ENCODE data around the gene MED12L. TPM values are rescaled to one million over a fixed set of nuclear protein-coding genes. Genes with fewer than 3 reads are reported as not detected.

The MED12L gene
- total RNA-seq, 1 donor, result 2.2 TPM

- no peaks in the 10 kb centered on the region for H3K79me2 ChIP-seq (ENCODE audit: insufficient read depth, low read length)
- H3K36me3 ChIP-seq (ENCODE audit: insufficient read depth, low read length), result no peaks in the 10 kb centered on the region
- no peak for TF ChIP-seq CTCF (IDR thresholded peaks at IDR 0.05; ENCODE audit: extremely low read depth, low read depth, low read length)
- no peaks in the 10 kb centered on the region for H4K20me1 ChIP-seq (ENCODE audit: insufficient read depth, low read length)
- no peaks in the 10 kb centered on the region for H3K4me1 ChIP-seq (ENCODE audit: insufficient read depth, low read length)
- H2AFZ ChIP-seq (ENCODE audit: low read length), result no peak overlapping the region
- DNase-seq (ENCODE audit: insufficient read length, low spot score, missing footprints), result no peak
- no peaks in the 10 kb centered on the region for H3K9me3 ChIP-seq (ENCODE audit: low read depth, low read length)
- no peak overlapping the region for H3K4me3 ChIP-seq (ENCODE audit: insufficient read depth, low read length)
- no peak overlapping the region for H3K4me2 ChIP-seq (ENCODE audit: insufficient read depth, low read length)
- H3K27me3 ChIP-seq (ENCODE audit: insufficient read depth, low read length), result peaks cover 38% of the 10 kb centered on the region
- H3K27ac ChIP-seq (ENCODE audit: low read depth, low read length), result no peak overlapping the region
Observed at GRCh38 chr3:151100076-151100475, 14.6 kb downstream of the MED12L start.

GRCh38 chr3:151101270-151101969 is 16.0 kb downstream of the MED12L start:
- Histone ChIP-seq H3K9me3 (ENCODE audit: low read depth, low read length) (no peaks in the 10 kb centered on the region), H3K4me3 (ENCODE audit: insufficient read depth, low read length) (no peak overlapping the region), H3K79me2 (ENCODE audit: insufficient read depth, low read length) (no peaks in the 10 kb centered on the region), H3K4me1 (ENCODE audit: insufficient read depth, low read length) (no peaks in the 10 kb centered on the region), H3K36me3 (ENCODE audit: insufficient read depth, low read length) (no peaks in the 10 kb centered on the region), H2AFZ (ENCODE audit: low read length) (no peak overlapping the region), H4K20me1 (ENCODE audit: insufficient read depth, low read length) (no peaks in the 10 kb centered on the region), H3K4me2 (ENCODE audit: insufficient read depth, low read length) (no peak overlapping the region), H3K27ac (ENCODE audit: low read depth, low read length) (no peak overlapping the region), H3K27me3 (ENCODE audit: insufficient read depth, low read length) (peaks cover 38% of the 10 kb centered on the region)
- no peak for DNase-seq (ENCODE audit: insufficient read length, low spot score, missing footprints)
- no peak for TF ChIP-seq CTCF (IDR thresholded peaks at IDR 0.05; ENCODE audit: extremely low read depth, low read depth, low read length)

- Histone ChIP-seq H3K9me3 (ENCODE audit: low read depth, low read length) (no peaks in the 10 kb centered on the region), H3K4me3 (ENCODE audit: insufficient read depth, low read length) (no peak overlapping the region), H3K4me2 (ENCODE audit: insufficient read depth, low read length) (no peak overlapping the region), H3K36me3 (ENCODE audit: insufficient read depth, low read length) (no peaks in the 10 kb centered on the region), H3K79me2 (ENCODE audit: insufficient read depth, low read length) (no peaks in the 10 kb centered on the region), H3K4me1 (ENCODE audit: insufficient read depth, low read length) (no peaks in the 10 kb centered on the region), H3K27me3 (ENCODE audit: insufficient read depth, low read length) (peaks cover 25% of the 10 kb centered on the region), H3K27ac (ENCODE audit: low read depth, low read length) (no peak overlapping the region), H4K20me1 (ENCODE audit: insufficient read depth, low read length) (no peaks in the 10 kb centered on the region), H2AFZ (ENCODE audit: low read length) (no peak overlapping the region)
- no peak for DNase-seq (ENCODE audit: insufficient read length, low spot score, missing footprints)
- no peak for TF ChIP-seq CTCF (IDR thresholded peaks at IDR 0.05; ENCODE audit: extremely low read depth, low read depth, low read length)
Observed at GRCh38 chr3:151106311-151106710, 20.8 kb downstream of the MED12L start.

- no peak for DNase-seq (ENCODE audit: insufficient read length, low spot score, missing footprints)
- H3K4me1 ChIP-seq (ENCODE audit: insufficient read depth, low read length), result no peaks in the 10 kb centered on the region
Observed at GRCh38 chr3:151107177-151107576, 21.7 kb downstream of the MED12L start.

More at GRCh38 chr3:151107177-151107576, 21.7 kb downstream of the MED12L start:
- H3K36me3 ChIP-seq (ENCODE audit: insufficient read depth, low read length), result no peaks in the 10 kb centered on the region
- H3K4me3 ChIP-seq (ENCODE audit: insufficient read depth, low read length), result no peak overlapping the region
- H3K79me2 ChIP-seq (ENCODE audit: insufficient read depth, low read length), result no peaks in the 10 kb centered on the region
- no peak for TF ChIP-seq CTCF (IDR thresholded peaks at IDR 0.05; ENCODE audit: extremely low read depth, low read depth, low read length)
- H2AFZ ChIP-seq (ENCODE audit: low read length), result no peak overlapping the region
- H3K9me3 ChIP-seq (ENCODE audit: low read depth, low read length), result no peaks in the 10 kb centered on the region
- no peaks in the 10 kb centered on the region for H4K20me1 ChIP-seq (ENCODE audit: insufficient read depth, low read length)
- no peak overlapping the region for H3K27ac ChIP-seq (ENCODE audit: low read depth, low read length)
- H3K27me3 ChIP-seq (ENCODE audit: insufficient read depth, low read length), result peaks cover 21% of the 10 kb centered on the region
- H3K4me2 ChIP-seq (ENCODE audit: insufficient read depth, low read length), result no peak overlapping the region
